ENCODE results near the gene LY6G5B. TPM values are rescaled to one million over a fixed set of nuclear protein-coding genes. Genes with fewer than 3 reads are reported as not detected.

Gene LY6G5B
- total RNA-seq, 2 donors from 2014 or later: 1.8 to 13.0 TPM

- Histone ChIP-seq H3K9me3 (no peaks in the 10 kb centered on the region), H3K4me3 (no peak overlapping the region), H3K4me1 (replicated peaks) (peaks cover 21% of the 10 kb centered on the region), H3K27ac (no peak overlapping the region), H3K36me3 (no peaks in the 10 kb centered on the region), H3K27me3 (replicated peaks; ENCODE audit: insufficient read depth) (no peaks in the 10 kb centered on the region)
- DNase-seq (ENCODE audit: low spot score): no peak
- TF ChIP-seq POLR2AphosphoS5 (IDR thresholded peaks at IDR 0.05) (no peak), POLR2A (IDR thresholded peaks at IDR 0.05) (no peak)
- TF ChIP-seq, protein P1, sequence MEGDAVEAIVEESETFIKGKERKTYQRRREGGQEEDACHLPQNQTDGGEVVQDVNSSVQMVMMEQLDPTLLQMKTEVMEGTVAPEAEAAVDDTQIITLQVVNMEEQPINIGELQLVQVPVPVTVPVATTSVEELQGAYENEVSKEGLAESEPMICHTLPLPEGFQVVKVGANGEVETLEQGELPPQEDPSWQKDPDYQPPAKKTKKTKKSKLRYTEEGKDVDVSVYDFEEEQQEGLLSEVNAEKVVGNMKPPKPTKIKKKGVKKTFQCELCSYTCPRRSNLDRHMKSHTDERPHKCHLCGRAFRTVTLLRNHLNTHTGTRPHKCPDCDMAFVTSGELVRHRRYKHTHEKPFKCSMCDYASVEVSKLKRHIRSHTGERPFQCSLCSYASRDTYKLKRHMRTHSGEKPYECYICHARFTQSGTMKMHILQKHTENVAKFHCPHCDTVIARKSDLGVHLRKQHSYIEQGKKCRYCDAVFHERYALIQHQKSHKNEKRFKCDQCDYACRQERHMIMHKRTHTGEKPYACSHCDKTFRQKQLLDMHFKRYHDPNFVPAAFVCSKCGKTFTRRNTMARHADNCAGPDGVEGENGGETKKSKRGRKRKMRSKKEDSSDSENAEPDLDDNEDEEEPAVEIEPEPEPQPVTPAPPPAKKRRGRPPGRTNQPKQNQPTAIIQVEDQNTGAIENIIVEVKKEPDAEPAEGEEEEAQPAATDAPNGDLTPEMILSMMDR (IDR thresholded peaks at IDR 0.05): no peak
- intact Hi-C loops (cut with DNase I): no loop called here
- WGBS: 84% methylated on average over 8 of the region's 8 CpGs
Measured at GRCh38 chr6:31654574-31655348, 15.0 kb upstream of the LY6G5B start.

DNA sequence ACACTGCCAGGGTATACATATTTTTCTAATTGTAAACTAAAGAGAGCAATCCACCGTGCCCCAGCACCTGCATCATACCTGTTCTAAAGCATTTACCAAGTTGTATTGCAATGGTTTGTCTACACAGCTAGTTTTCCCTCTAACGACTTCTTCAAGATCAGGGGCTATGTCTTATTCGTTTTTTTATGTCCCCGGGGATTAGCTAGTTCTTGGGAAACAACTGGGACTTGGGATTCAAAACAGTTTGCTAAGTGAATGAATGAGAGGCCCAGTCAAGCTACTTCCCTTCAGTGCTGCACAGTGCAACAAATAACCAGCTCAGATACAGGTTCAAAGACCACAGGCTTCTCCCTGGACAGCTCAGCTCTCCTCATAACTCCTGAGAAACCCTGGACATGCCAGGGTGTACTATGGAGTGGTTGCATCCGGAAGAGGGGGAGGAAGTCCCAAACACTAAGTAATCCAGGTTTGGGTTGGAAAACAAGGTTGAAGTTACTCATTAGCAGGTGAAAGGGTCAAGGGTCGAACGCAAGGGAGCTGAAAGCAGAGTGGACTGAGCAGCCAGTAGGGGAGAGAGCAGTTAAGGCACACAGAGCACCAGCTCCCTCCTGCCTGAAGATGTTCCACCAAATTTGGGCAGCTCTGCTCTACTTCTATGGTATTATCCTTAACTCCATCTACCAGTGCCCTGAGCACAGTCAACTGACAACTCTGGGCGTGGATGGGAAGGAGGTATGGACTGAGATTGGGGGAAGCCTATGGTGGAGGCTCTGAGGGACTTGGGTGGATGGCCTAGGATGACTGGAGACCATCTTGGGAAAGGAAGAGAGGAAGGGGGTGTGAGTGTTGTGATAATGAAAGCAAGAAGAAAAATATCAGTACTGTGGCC, 14.2 kb upstream of the LY6G5B start, which contains the start of gene APOM:
Gene APOM, plus strand, starts transcription at position 546 of the 889 bp plus-strand sequence. Its CDS starts 73 bp downstream, at position 619.
- no peaks in the 10 kb centered on the region for H3K9me3 ChIP-seq
- no peak within 1 kb of the TSS for H3K4me3 ChIP-seq
- H3K4me1 ChIP-seq (replicated peaks): peaks cover 21% of the 10 kb centered on the region
- no peak for DNase-seq (ENCODE audit: low spot score)
- no peak within 1 kb of the TSS for H3K27ac ChIP-seq
- intact Hi-C loops (cut with DNase I): no loop called here
- TF ChIP-seq, protein P1 (IDR thresholded peaks at IDR 0.05): no peak
- no peak for TF ChIP-seq POLR2A (IDR thresholded peaks at IDR 0.05)
- TF ChIP-seq POLR2AphosphoS5 (IDR thresholded peaks at IDR 0.05): no peak
- H3K36me3 ChIP-seq: no peaks in the 10 kb centered on the region
- 65% methylated on average over 8 of the region's 8 CpGs for WGBS
- H3K27me3 ChIP-seq (replicated peaks; ENCODE audit: insufficient read depth): no peaks in the 10 kb centered on the region

GRCh38 chr6:31657406-31658157, 12.2 kb upstream of the LY6G5B start:
- WGBS: 77% methylated on average over 6 of the region's 6 CpGs
- H3K9me3 ChIP-seq: no peaks in the 10 kb centered on the region
- peaks cover 16% of the 10 kb centered on the region for H3K4me1 ChIP-seq (replicated peaks)
- H3K4me3 ChIP-seq: no peak overlapping the region
- no peaks in the 10 kb centered on the region for H3K36me3 ChIP-seq
- intact Hi-C loops (cut with DNase I): no loop called here
- no peak overlapping the region for H3K27ac ChIP-seq
- no peaks in the 10 kb centered on the region for H3K27me3 ChIP-seq (replicated peaks; ENCODE audit: insufficient read depth)
- TF ChIP-seq POLR2AphosphoS5 (IDR thresholded peaks at IDR 0.05) (no peak), POLR2A (IDR thresholded peaks at IDR 0.05) (no peak)
- TF ChIP-seq, protein P1 (IDR thresholded peaks at IDR 0.05): no peak
- no peak for DNase-seq (ENCODE audit: low spot score)

DNA sequence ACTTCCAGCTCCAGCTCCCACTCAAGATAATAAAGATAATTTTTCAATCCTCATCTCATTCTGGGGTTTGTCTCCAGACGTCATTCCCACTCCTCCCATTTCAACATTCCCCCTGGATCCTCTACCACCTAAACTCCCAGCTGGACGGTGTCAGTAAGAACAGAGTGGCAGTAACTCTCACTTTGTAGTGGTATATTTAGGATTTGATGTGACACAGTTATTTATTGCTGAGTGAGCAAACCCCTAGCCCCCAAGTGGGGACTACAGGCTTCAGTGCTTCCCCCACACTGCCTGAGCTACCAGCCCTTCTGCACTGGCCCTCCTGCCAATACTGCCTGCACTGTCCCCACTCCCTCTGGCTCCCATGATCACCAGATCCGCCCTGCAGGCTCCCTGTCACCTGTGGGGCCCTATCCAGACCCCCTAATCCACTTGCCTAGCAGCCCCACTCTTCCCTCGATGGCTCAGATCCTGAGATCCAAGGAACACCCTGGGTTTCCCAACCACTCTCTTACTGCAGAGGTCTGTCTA, 11.6 kb upstream of the LY6G5B start:
- no peak overlapping the region for H3K4me3 ChIP-seq
- intact Hi-C loops (cut with DNase I): no loop called here
- no peak overlapping the region for H3K27ac ChIP-seq
- no peak for DNase-seq (ENCODE audit: low spot score)
- peaks cover 17% of the 10 kb centered on the region for H3K4me1 ChIP-seq (replicated peaks)
- TF ChIP-seq, protein P1 (IDR thresholded peaks at IDR 0.05): no peak
- TF ChIP-seq POLR2AphosphoS5 (IDR thresholded peaks at IDR 0.05) (no peak), POLR2A (IDR thresholded peaks at IDR 0.05) (no peak)
- 70% methylated on average over 4 of the region's 4 CpGs for WGBS
- H3K36me3 ChIP-seq: no peaks in the 10 kb centered on the region
- no peaks in the 10 kb centered on the region for H3K27me3 ChIP-seq (replicated peaks; ENCODE audit: insufficient read depth)
- H3K9me3 ChIP-seq: no peaks in the 10 kb centered on the region
